HG03342 (cell line): ENCODE data around the gene C4orf50.
"Not testable (repeated sequence)": the region's sequence is repeated elsewhere in the genome, so short reads cannot be mapped to it uniquely, and the experiment has no call there.

Experiments used
- ATAC-seq: cut with Tn5 transposase; IDR thresholded peaks from one replicate; pipeline ENCODE4 v1.9.1; 2021; ENCODE audit warnings: mild to moderate bottlenecking, moderate library complexity; ENCODE audit not compliant: unreplicated experiment

The C4orf50 gene

DNA sequence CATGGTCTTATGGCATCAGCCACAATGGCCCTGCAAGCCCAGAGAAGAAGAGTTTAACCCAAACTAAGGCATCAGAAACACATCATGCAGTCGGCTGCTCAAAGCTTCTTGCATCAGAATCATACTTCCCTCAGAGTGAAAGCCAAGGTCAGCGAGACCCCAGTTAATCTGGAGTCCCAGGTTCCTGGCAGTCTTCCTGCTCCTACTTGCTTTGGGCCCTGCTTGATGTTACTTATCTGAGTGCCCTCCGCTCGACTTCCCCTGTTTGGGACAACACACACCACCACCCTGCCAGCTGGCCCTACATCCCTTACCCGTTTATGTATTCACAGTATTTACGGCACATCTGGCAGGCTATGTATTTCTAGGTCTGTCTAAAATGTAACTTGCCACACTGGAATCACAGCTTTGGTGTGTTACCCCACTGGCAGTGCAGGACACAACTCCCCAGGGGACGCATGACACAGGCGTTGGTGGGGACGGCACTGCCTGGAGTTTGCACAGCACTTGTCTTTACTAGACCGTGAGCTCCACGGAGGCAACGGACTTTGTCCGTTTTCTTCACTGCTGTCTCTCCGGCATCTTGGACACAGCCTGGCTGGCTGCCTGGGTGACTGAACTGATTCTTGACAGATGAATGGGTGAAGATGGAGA is 148.1 kb downstream of the C4orf50 start:
- no peak for ATAC-seq

GRCh38 chr4:5867866-5868265 is 150.4 kb downstream of the C4orf50 start:
- no peak for ATAC-seq

DNA sequence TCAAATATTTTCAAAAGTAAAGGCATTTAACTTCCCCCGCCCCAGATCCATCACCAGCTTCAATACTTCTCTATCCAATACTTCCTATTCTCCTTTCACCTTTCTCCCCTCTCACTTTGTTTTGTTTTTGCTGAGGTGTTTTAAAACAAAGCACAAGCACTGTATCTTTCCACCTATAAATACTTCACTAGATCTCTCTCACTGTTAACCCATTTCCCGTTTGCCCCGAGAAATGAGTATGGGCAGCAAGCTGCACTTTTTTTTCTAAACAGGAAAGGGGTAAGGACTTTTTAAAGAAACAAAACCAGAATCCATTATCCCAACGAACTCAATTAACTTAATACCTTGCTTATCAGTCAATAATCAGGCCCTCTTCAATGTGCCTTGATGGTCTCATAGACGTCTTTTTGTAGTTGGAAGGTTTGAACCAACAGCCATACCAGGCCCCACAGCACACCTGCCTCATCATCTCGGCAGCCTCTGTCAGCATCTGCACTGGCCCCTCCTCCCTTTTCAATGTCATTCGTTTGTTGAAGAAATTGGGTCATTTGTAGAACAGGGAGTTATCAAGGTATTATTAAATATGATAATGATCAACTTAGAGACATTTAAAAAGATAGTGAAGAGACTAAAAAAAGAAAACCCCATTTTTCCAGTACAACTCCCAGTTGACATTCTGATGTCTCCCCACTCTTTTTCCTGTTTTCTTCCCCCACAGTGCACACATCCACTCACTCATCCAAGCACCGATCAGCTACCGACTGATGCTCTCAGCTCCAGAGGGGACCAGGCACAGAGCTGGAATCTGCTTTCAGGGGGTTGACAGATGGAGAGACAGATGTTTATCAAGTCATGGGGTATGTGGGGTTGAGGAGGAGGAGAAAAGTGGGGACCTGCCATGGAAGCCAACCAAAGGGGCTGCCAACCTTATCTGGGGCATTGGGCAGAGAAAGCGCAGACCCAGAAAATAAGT is 151.1 kb downstream of the C4orf50 start:
- ATAC-seq, result no peak

GRCh38 chr4:5865896-5866599 is 152.2 kb downstream of the C4orf50 start:
- no peak for ATAC-seq

- ATAC-seq, result no peak
These were observed 154.6 kb downstream of the C4orf50 start for GRCh38 chr4:5863461-5864113.

DNA sequence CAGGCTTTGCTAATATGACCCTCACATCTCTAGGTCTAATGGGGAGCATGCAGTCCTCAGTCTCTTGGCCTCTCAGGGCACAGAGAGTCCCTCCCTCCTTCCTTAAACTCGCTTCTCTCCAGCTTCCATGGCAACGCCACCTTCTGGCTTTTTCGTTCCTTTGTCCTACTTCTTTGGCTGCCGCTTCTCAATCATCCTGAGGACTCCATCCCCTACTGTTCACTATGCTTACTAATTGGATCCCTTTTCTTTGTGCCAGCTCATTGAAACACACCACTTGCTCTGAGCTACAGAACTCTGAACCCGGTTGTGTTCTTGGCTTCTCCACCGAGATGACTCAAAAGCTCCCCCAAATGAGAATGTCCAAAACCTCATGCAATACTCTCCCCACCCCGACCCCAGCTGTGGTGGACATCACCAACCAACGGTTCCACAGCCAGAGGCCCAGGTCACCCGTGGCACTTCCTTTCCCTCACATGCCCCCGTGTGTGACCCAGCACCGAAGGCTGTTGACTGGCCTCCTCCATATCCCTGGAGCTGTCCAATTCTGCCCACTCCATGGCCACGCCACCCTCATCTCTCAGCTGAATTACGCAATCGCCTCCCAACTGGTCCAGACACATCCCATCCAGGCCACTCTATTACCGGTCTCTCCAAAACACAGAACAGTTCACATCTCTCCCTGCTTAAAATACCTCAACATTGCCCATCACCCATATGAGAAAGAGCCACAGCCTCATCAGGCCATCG is 160.0 kb downstream of the C4orf50 start:
- ATAC-seq, result no peak

GRCh38 chr4:5857199-5857598 is 161.0 kb downstream of the C4orf50 start:
- no peak for ATAC-seq

GRCh38 chr4:5856362-5856761 is 161.9 kb downstream of the C4orf50 start:
- not testable (repeated sequence) for ATAC-seq

- ATAC-seq, result no peak
These were observed 163.3 kb downstream of the C4orf50 start for GRCh38 chr4:5854929-5855328.

- no peak for ATAC-seq
These were observed 165.6 kb downstream of the C4orf50 start for GRCh38 chr4:5852523-5853202.

DNA sequence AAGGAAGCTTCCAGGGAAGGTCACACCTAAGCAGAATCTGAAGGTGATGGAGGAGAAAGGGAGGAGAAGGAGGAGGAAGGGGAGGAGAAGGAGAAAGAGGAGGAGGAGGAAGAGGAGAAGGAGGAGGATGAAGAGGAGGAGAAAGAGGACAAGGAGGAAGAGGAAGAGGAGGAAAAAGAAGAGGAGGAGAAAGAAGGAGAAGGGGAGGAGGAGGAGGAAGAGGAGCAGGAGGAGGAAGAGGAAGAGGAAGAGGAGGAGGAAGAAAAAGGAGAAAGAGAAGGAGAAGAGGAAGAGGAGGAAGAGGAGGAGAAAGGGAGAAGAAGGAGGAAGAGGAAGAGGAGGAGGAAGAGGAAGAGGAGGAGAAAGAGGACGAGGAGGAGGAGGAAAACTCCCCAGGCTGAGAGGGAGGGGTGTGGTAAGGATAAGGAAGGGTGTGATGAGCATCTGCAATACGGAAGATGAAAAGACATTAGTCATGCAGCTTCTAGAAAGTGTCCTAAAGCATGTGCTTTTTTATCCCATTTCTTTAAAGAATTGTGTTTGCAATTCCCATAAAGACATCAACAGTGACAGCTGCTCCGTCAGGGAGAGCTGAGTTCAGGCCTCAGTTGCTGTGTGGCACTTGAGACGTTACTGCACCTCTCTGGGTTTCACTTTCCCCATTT is 166.5 kb downstream of the C4orf50 start:
- ATAC-seq, result no peak
